HCT116 (cell line): ENCODE data around the gene FES. TPM values are rescaled to one million over a fixed set of nuclear protein-coding genes. Genes with fewer than 3 reads are reported as not detected.

Source experiments
- ATAC-seq: fragments of 200-7000 bp; cut with Tn5 transposase; 2 replicates; pipeline ENCODE4 v1.9.1; 2020; ENCODE audit warnings: mild to moderate bottlenecking, moderate library complexity
- BruUV-seq: library from RNA; stranded (reverse); fragments of 400-500 nt; replicated peaks from 2 replicates; lab custom pipeline; 2021; lab: Mats Ljungman, UMichigan
- CTCF ChIA-PET: fragments of 300-600 bp; sonication (Branson Sonifier 250); formaldehyde crosslinking; loops from one replicate; lab custom pipeline; 2021; ENCODE audit warnings: antibody characterized with exemption; lab: Charles Lee
- POLR2A ChIA-PET: fragments of 300-600, 350-600 bp; sonication (Branson Sonifier 250); formaldehyde crosslinking; loops from one replicate; lab custom pipeline; 2021; ENCODE audit warnings: antibody characterized with exemption; lab: Charles Lee
- RAD21 ChIA-PET, 2 experiments: fragments of 300-600 bp; sonication (Branson Sonifier 250); formaldehyde crosslinking; loops; one replicate each; lab custom pipeline; 2023; ENCODE audit warnings: low total read pairs in 2 of 2; ENCODE audit not compliant: uncharacterized antibody in 2 of 2, unreplicated experiment in 2 of 2, low non-redundant PET in 1 of 2; lab: Charles Lee
- DNase-seq: peaks from one replicate; pipeline ENCODE4 v3.0.0-alpha.2; 2010; ENCODE audit warnings: low read depth, low spot score
- H2AFZ ChIP-seq: fragments of 200-600 bp; shearing (Covaris generic), sonication (generic); 2 replicates; pipeline ENCODE4 v1.6.1; 2017; ENCODE audit warnings: low read depth, mixed run types, mixed read lengths, antibody characterized with exemption, low read length; ENCODE audit not compliant: poor library complexity, severe bottlenecking
- H3K27ac ChIP-seq: 2 replicates; pipeline ENCODE4 v1.5.1; 2012; ENCODE audit warnings: low read depth, low read length
- H3K27me3 ChIP-seq: fragments of 200-600 bp; sonication (generic); 2 replicates; pipeline ENCODE4 v1.6.1; 2016; ENCODE audit warnings: mixed run types, low read length, mixed read lengths; ENCODE audit not compliant: insufficient read depth
- H3K36me3 ChIP-seq, 2 experiments: fragments of 200-500 bp in 1 of 2; fragments of 200-600 bp in 1 of 2; sonication (Bioruptor generic) in 1 of 2; sonication (generic) in 1 of 2; 2 replicates each; pipeline versions ENCODE4 v1.5.1 to v1.6.1; 2014 to 2016; ENCODE audit warnings: low read length in 2 of 2, inconsistent platforms in 1 of 2, mixed read lengths in 1 of 2, mixed run types in 1 of 2; ENCODE audit not compliant: insufficient read depth in 2 of 2, control insufficient read depth in 1 of 2
- H3K4me1 ChIP-seq, 2 experiments: fragments of 200-600 bp in 1 of 2; sonication (generic) in 1 of 2; 2 replicates each; pipeline versions ENCODE4 v1.5.1 to v1.6.1; 2012 to 2017; ENCODE audit warnings: low read length in 2 of 2, inconsistent platforms in 1 of 2, mild to moderate bottlenecking in 1 of 2, mixed read lengths in 1 of 2, mixed run types in 1 of 2, moderate library complexity in 1 of 2; ENCODE audit not compliant: insufficient read depth in 2 of 2, control insufficient read depth in 1 of 2
- H3K4me2 ChIP-seq: fragments of 200-600 bp; sonication (generic); 2 replicates; pipeline ENCODE4 v1.6.1; 2017; ENCODE audit warnings: mixed run types, low read length, mixed read lengths
- H3K4me3 ChIP-seq, 2 experiments: fragments of 200-600 bp in 1 of 2; sonication (generic) in 1 of 2; replicated peaks in 1 of 2; 2 replicates each; pipeline ENCODE4 v1.5.1; 2011 to 2016; ENCODE audit warnings: low read length in 2 of 2, control low read depth in 1 of 2, low read depth in 1 of 2, mild to moderate bottlenecking in 1 of 2, mixed read lengths in 1 of 2, mixed run types in 1 of 2
- H3K79me2 ChIP-seq: fragments of 200-600 bp; sonication (generic); 2 replicates; pipeline ENCODE4 v1.6.1; 2017; ENCODE audit warnings: mild to moderate bottlenecking, mixed run types, low read length, moderate library complexity, mixed read lengths; ENCODE audit not compliant: insufficient read depth
- H3K9ac ChIP-seq: fragments of 200-600 bp; sonication (generic); 2 replicates; pipeline ENCODE4 v1.6.1; 2016; ENCODE audit warnings: low read length, mixed read lengths
- H3K9me2 ChIP-seq: fragments of 200-600 bp; sonication (generic), shearing (Covaris generic); 2 replicates; pipeline ENCODE4 v1.6.1; 2017; ENCODE audit warnings: mixed run types, mild to moderate bottlenecking, moderate library complexity; ENCODE audit not compliant: insufficient read depth
- H3K9me3 ChIP-seq, 2 experiments: fragments of 200-500 bp in 1 of 2; fragments of 200-600 bp in 1 of 2; sonication (Bioruptor generic) in 1 of 2; sonication (generic) in 1 of 2; 2 replicates each; pipeline ENCODE4 v1.6.1; 2014 to 2017; ENCODE audit warnings: low read length in 2 of 2, mixed read lengths in 2 of 2, inconsistent platforms in 1 of 2, low read depth in 1 of 2, mild to moderate bottlenecking in 1 of 2, mixed run types in 1 of 2, moderate library complexity in 1 of 2; ENCODE audit not compliant: control insufficient read depth in 1 of 2, insufficient read depth in 1 of 2
- H4K20me1 ChIP-seq: fragments of 200-600 bp; sonication (generic), shearing (Covaris generic); 2 replicates; pipeline ENCODE4 v1.6.1; 2017; ENCODE audit warnings: mixed run types, mild to moderate bottlenecking, moderate library complexity; ENCODE audit not compliant: insufficient read depth
- EZH2phosphoT487 ChIP-seq: fragments of 200-600 bp; IDR thresholded peaks from 2 replicates; pipeline ENCODE4 v1.6.1; 2018; ENCODE audit warnings: antibody characterized with exemption, borderline replicate concordance
- POLR2AphosphoS5 ChIP-seq: IDR thresholded peaks from 2 replicates; pipeline ENCODE4 v1.6.1; 2011; ENCODE audit warnings: mild to moderate bottlenecking, low read depth, low read length, moderate library complexity
- RAD21 ChIP-seq: IDR thresholded peaks from 2 replicates; pipeline ENCODE4 v1.6.1; 2012; ENCODE audit warnings: low read depth, mild to moderate bottlenecking
- ZFX ChIP-seq: fragments of 450-650 bp; IDR thresholded peaks from 2 replicates; pipeline ENCODE4 v1.6.1; 2017
- intact Hi-C: fragments of 100-400 bp; cut with micrococcal nuclease; formaldehyde crosslinking; loops from 2 replicates; pipeline ENCODE4 v1.10.0; 2022
- total RNA-seq: library from RNA; stranded (reverse); gene quantifications from one replicate; pipeline ENCODE4 v1.2.1, GENCODE V29; 2021; ENCODE audit not compliant: unreplicated experiment

The FES gene
- total RNA-seq, 1 experiment from 2014 or later = 5.3 TPM

GRCh38 chr15:90870354-90871138, 13.8 kb upstream of the FES start:
- intact Hi-C loops = loop anchor here (5.0 kb wide), 1 partner anchor 223 kb away; no protein-coding TSS in a partner anchor
- DNase-seq (no peak), ATAC-seq (0 out of 2 replicates have a peak, but pooled peaks have one; percentile 4)
- ChIA-PET CTCF (interaction anchor here (1.1 to 1.8 kb wide), 3 partner anchors 15 to 23 kb away, joined by 3 to 5 read pairs (median 4); no protein-coding TSS in a partner anchor), RAD21 (no interaction called here), POLR2A (interaction anchor here (1.1 to 2.0 kb wide), 2 partner anchors 10 to 64 kb away, joined by 4 to 6 read pairs; partner anchors contain the start of gene UNC45A)
- Histone ChIP-seq H3K9ac (peak overlapping the region; percentile 83), H3K27ac (peak overlapping the region; percentile 95), H3K79me2 (peaks cover 38% of the 10 kb centered on the region), H3K9me2 (no peaks in the 10 kb centered on the region), H4K20me1 (no peaks in the 10 kb centered on the region), H3K27me3 (no peaks in the 10 kb centered on the region), H3K4me1 (peaks cover 54 to 59% of the 10 kb centered on the region in 2 experiments), H3K4me2 (peak overlapping the region; percentile 97), H3K4me3 (peak overlapping the region; percentile 74 to 86), H2AFZ (no peak overlapping the region), H3K36me3 (no peaks in the 10 kb centered on the region), H3K9me3 (no peaks in the 10 kb centered on the region)
- TSS peak; percentile 80 for BruUV-seq
- TF ChIP-seq POLR2AphosphoS5 (0 out of 2 replicates have a peak, but pooled peaks have one; percentile 8), RAD21 (no peak)

GRCh38 chr15:90871139-90871715, 13.1 kb upstream of the FES start:
- peak; percentile 12 for ATAC-seq
- Histone ChIP-seq H3K79me2 (peaks cover 38% of the 10 kb centered on the region), H3K9me3 (no peaks in the 10 kb centered on the region), H3K9ac (peak overlapping the region; percentile 83)
- peak; percentile 16; the same call in 1 of the 2 replicates for TF ChIP-seq ZFX
- TF ChIP-seq EZH2phosphoT487 = no peak
- TF ChIP-seq, all 23 proteins: peak for 1
- H3K27ac ChIP-seq = peak overlapping the region; percentile 95
- no TSS peak for BruUV-seq
- no peaks in the 10 kb centered on the region; a peak in 1 of 4 replicates for H3K36me3 ChIP-seq
- no peaks in the 10 kb centered on the region for H3K27me3 ChIP-seq
- ChIA-PET RAD21 (no interaction called here), POLR2A (interaction anchor here (1.1 to 2.0 kb wide), 2 partner anchors 11 to 64 kb away, joined by 4 to 6 read pairs; partner anchors contain the start of gene UNC45A), CTCF (interaction anchor here (1.1 to 1.8 kb wide), 2 partner anchors 14 to 22 kb away, joined by 3 to 5 read pairs; no protein-coding TSS in a partner anchor)
- intact Hi-C loops = loop anchor here (5.0 kb wide), 1 partner anchor 224 kb away; no protein-coding TSS in a partner anchor
- H3K9me2 ChIP-seq = no peaks in the 10 kb centered on the region
- H3K4me1 ChIP-seq = peaks cover 54 to 59% of the 10 kb centered on the region in 2 experiments
- H2AFZ ChIP-seq = no peak overlapping the region
- no peaks in the 10 kb centered on the region for H4K20me1 ChIP-seq
- H3K4me3 ChIP-seq = peak overlapping the region; percentile 74 to 86
- H3K4me2 ChIP-seq = peak overlapping the region; percentile 97
- DNase-seq = no peak
